Measurements from ENCODE around the gene DHRSX.

GRCh38 chrX:2264179-2265030, 236.4 kb downstream of the DHRSX start:
- TF ChIP-seq EP300 (IDR thresholded peaks at IDR 0.05) = no peak
- no peak for TF ChIP-seq POLR2A (IDR thresholded peaks at IDR 0.05; ENCODE audit: low read length)
- TF ChIP-seq SMC3 (IDR thresholded peaks at IDR 0.05) = no peak
- TF ChIP-seq JUNB (IDR thresholded peaks at IDR 0.05) = no peak
- TF ChIP-seq CTCF (IDR thresholded peaks at IDR 0.05) = no peak
- TF ChIP-seq FOSL2 (IDR thresholded peaks at IDR 0.05) = no peak
- no peak for TF ChIP-seq FOSL2 (CRISPR knock-in tag; IDR thresholded peaks at IDR 0.05)
- no peak for TF ChIP-seq KDM5A (IDR thresholded peaks at IDR 0.05)
- no peak for TF ChIP-seq MAX (IDR thresholded peaks at IDR 0.05)

Data from A549 (cell line).